ENCODE results near the gene PGRMC2.

The PGRMC2 gene

DNA sequence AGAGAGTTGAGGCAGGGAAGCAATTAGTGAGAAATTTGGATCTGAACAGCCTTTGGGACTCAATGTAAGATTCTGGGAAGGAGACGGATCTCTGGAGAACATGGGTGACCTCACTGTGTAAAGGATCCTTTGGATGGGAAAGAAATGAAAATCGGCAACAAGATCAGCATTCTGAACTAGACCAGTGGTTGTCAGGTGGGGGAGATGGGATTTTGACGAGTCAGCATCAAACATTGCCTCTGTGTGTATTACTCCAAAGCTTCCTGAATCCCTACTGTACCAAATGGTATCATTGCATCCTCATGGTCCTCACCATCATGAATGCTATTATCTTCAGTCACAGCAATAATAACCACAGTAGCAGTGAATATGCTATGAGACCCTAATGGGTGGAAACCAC, 52.8 kb downstream of the PGRMC2 start:
- Histone ChIP-seq H3F3A (ENCODE audit: control insufficient read depth, insufficient read depth) (no peaks in the 10 kb centered on the region), H3K79me2 (ENCODE audit: control insufficient read depth, low read length) (no peaks in the 10 kb centered on the region), H3K9me2 (replicated peaks; ENCODE audit: control insufficient read depth, low read length) (no peaks in the 10 kb centered on the region), H3K4me2 (ENCODE audit: low read length) (no peak overlapping the region), H3K4me1 (ENCODE audit: control insufficient read depth, low read length) (no peaks in the 10 kb centered on the region), H3K36me3 (ENCODE audit: control insufficient read depth, low read length) (no peaks in the 10 kb centered on the region), H3K27me3 (ENCODE audit: control insufficient read depth, low read length) (no peaks in the 10 kb centered on the region), H4K20me1 (ENCODE audit: control insufficient read depth, insufficient read depth, low read depth, low read length) (no peaks in the 10 kb centered on the region), H3K4me3 (ENCODE audit: low read length) (no peak overlapping the region), H3K9me3 (ENCODE audit: control insufficient read depth, insufficient read depth, low read length) (no peaks in the 10 kb centered on the region), H3K27ac (ENCODE audit: low read depth, low read length) (no peak overlapping the region)
- TF ChIP-seq, protein P1, sequence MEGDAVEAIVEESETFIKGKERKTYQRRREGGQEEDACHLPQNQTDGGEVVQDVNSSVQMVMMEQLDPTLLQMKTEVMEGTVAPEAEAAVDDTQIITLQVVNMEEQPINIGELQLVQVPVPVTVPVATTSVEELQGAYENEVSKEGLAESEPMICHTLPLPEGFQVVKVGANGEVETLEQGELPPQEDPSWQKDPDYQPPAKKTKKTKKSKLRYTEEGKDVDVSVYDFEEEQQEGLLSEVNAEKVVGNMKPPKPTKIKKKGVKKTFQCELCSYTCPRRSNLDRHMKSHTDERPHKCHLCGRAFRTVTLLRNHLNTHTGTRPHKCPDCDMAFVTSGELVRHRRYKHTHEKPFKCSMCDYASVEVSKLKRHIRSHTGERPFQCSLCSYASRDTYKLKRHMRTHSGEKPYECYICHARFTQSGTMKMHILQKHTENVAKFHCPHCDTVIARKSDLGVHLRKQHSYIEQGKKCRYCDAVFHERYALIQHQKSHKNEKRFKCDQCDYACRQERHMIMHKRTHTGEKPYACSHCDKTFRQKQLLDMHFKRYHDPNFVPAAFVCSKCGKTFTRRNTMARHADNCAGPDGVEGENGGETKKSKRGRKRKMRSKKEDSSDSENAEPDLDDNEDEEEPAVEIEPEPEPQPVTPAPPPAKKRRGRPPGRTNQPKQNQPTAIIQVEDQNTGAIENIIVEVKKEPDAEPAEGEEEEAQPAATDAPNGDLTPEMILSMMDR (IDR thresholded peaks at IDR 0.05; ENCODE audit: low read depth, low read length, poor library complexity, severe bottlenecking) = no peak
- no peak for TF ChIP-seq EZH2phosphoT487 (IDR thresholded peaks at IDR 0.05; ENCODE audit: borderline replicate concordance, low read length)

DNA sequence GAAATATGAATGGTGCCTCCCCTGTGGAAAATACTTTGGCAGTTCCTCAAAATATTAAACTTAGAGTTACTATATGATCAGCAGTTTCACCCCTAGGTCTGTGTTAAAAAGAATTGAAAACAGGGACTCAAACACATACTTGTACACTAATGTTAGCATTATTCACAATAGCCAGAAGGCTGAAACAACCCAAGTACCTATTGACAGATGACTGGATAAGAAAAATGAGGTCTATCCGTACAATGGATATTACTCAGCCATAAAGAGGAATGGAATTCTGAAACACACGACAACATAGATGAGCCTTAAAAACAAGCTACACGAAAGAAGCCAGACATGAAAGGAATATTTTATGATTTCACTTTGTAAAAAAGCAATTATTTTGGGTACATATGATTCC, 54.9 kb downstream of the PGRMC2 start:
- Histone ChIP-seq H4K20me1 (ENCODE audit: control insufficient read depth, insufficient read depth, low read depth, low read length) (no peaks in the 10 kb centered on the region), H3K9me2 (replicated peaks; ENCODE audit: control insufficient read depth, low read length) (no peaks in the 10 kb centered on the region), H3K9me3 (ENCODE audit: control insufficient read depth, insufficient read depth, low read length) (no peaks in the 10 kb centered on the region), H3K4me3 (ENCODE audit: low read length) (no peak overlapping the region), H3K79me2 (ENCODE audit: control insufficient read depth, low read length) (no peaks in the 10 kb centered on the region), H3K27ac (ENCODE audit: low read depth, low read length) (no peak overlapping the region), H3K4me2 (ENCODE audit: low read length) (no peak overlapping the region), H3F3A (ENCODE audit: control insufficient read depth, insufficient read depth) (no peaks in the 10 kb centered on the region), H3K27me3 (ENCODE audit: control insufficient read depth, low read length) (peaks cover 3% of the 10 kb centered on the region; the same call in 1 of the 2 replicates), H3K36me3 (ENCODE audit: control insufficient read depth, low read length) (no peaks in the 10 kb centered on the region), H3K4me1 (ENCODE audit: control insufficient read depth, low read length) (no peaks in the 10 kb centered on the region)
- TF ChIP-seq, protein P1 (IDR thresholded peaks at IDR 0.05; ENCODE audit: low read depth, low read length, poor library complexity, severe bottlenecking) = no peak
- TF ChIP-seq EZH2phosphoT487 (IDR thresholded peaks at IDR 0.05; ENCODE audit: borderline replicate concordance, low read length) = no peak

DNA sequence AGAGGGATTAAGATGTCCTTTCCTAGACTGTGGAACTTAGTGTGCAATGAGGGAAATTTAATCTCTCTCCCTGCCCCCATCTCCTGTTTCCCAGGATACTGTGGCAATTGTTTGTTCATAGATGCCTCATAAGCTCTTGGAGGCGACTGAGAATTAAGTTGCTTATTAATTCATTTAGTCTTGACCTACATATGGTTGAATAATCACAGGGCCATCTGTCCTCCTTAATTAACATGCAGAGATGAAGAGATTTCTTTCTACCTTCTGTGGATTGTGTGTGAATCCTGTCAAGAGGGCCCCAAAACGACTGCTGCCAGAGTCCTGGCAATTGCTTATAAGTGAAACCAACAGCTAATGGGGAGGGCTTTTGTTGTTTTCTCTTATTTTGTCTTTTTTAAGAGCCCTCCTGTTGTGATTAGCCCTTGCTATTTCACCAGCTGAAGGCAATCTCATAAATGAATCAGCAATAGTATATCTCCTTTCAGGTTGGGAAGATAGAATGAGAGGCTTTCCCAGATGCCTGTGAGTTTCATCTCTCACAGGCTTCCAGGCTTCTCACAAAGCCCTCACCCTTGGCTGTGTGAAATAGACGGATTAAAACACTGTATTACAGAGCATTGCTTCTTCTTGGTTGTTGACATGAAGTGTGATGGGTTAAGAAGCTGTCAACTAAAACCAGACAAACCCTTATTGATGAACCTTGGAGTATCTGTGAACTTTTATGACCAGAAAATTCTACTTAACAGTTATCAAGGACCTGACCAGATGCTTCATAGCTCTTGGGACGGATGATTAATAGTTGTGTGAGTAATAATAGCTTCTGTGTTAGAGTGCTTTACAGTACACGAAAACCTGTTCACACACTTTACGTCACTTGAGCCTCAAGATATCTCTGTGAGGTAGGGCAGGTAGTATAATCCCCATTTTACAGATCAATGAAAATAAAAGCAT, 58.5 kb downstream of the PGRMC2 start:
- TF ChIP-seq EZH2phosphoT487 (IDR thresholded peaks at IDR 0.05; ENCODE audit: borderline replicate concordance, low read length) = no peak
- TF ChIP-seq, protein P1 (IDR thresholded peaks at IDR 0.05; ENCODE audit: low read depth, low read length, poor library complexity, severe bottlenecking) = no peak
- Histone ChIP-seq H3K4me3 (ENCODE audit: low read length) (no peak overlapping the region), H3K79me2 (ENCODE audit: control insufficient read depth, low read length) (no peaks in the 10 kb centered on the region), H4K20me1 (ENCODE audit: control insufficient read depth, insufficient read depth, low read depth, low read length) (no peaks in the 10 kb centered on the region), H3K9me3 (ENCODE audit: control insufficient read depth, insufficient read depth, low read length) (no peaks in the 10 kb centered on the region), H3K4me2 (ENCODE audit: low read length) (no peak overlapping the region), H3K4me1 (ENCODE audit: control insufficient read depth, low read length) (no peaks in the 10 kb centered on the region), H3F3A (ENCODE audit: control insufficient read depth, insufficient read depth) (no peaks in the 10 kb centered on the region), H3K27me3 (ENCODE audit: control insufficient read depth, low read length) (peaks cover 3% of the 10 kb centered on the region; the same call in 1 of the 2 replicates), H3K36me3 (ENCODE audit: control insufficient read depth, low read length) (no peaks in the 10 kb centered on the region), H3K27ac (ENCODE audit: low read depth, low read length) (no peak overlapping the region), H3K9me2 (replicated peaks; ENCODE audit: control insufficient read depth, low read length) (no peaks in the 10 kb centered on the region)
